Epithelial cell of prostate (primary cell): ENCODE results near the gene HERPUD2.
"Not testable (repeated sequence)": the region's sequence is repeated elsewhere in the genome, so short reads cannot be mapped to it uniquely, and the experiment has no call there.

ENCODE experiments used
- DNase-seq: peaks from one replicate; pipeline ENCODE4 v3.0.0-alpha.2; 2011; ENCODE audit warnings: low read depth, low spot score
- H3K27ac ChIP-seq: fragments of 450-650 bp; 2 replicates; pipeline ENCODE4 v1.5.1; 2017; ENCODE audit warnings: mild to moderate bottlenecking

Gene HERPUD2

DNA sequence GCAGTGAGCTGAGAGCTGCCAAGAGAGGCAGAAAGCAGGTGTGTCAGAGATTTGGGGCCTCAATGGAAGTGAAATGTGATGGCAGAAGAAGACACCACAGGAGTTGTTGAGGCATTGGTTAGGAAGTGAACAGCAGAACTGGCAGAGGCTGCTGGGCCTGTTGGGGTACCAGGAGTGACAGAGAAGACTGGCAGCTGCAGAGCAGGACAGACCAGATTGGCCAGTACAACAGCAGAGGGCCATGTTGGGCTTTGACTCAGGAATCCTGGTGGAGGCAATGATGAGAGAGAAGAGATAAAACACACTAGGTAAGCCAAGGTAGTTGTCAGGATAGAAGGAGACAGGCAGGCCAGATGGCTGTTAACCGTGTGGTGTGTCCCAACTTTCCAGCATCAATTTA is 19.9 kb upstream of the HERPUD2 start:
- DNase-seq, result peak; percentile 29
- H3K27ac ChIP-seq, result peak overlapping the region; percentile 8

DNA sequence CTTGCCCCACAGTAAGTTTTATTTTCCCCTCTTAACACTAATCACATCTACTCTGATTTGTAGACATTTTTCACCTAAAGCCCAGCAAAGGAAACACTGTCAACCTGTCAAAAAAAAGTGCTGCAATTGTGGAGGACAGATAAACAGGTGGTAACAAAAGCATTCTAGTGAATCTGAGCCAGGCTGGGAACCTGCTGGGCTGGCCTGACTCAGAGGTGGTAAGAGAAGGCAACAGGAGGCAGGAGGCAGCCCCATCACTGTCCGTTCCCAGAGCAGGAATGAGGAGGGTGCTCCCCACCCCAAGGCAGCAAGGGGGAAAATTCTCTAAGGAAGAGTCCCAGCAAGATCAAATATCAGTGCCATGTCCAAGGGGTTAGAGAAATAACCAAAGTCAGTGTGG is 19.5 kb upstream of the HERPUD2 start:
- peak overlapping the region; percentile 8 for H3K27ac ChIP-seq
- DNase-seq, result no peak

DNA sequence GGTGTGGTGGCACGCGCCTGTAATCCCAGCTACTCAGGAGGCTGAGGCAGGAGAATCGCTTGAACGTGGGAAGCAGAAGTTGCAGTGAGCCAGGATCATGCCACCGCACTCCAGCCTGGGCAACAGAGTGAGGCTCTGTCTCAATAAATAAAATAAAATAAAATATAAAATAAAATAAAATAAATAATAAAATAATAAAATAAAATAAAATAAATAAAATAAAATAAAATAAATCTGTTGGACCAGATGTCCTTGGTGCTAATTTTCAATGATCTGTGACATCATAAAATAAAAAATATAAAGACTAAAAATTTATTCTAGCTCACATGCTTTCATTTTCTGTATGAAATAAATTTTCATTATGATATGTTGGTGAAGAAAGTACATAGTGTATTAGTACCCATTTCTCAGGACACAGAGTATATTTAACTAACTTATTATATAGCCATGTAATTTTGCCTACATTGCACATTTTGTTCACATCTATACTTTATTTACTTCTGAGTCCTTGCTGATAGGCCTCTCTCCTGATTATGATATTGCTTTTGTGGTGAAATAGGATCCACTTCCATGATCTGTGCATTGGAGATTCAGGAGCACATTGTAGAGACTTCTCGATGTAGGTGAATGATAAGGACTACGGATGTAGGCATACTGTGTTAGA is 17.8 kb upstream of the HERPUD2 start:
- DNase-seq, result no peak
- no peak overlapping the region for H3K27ac ChIP-seq

DNA sequence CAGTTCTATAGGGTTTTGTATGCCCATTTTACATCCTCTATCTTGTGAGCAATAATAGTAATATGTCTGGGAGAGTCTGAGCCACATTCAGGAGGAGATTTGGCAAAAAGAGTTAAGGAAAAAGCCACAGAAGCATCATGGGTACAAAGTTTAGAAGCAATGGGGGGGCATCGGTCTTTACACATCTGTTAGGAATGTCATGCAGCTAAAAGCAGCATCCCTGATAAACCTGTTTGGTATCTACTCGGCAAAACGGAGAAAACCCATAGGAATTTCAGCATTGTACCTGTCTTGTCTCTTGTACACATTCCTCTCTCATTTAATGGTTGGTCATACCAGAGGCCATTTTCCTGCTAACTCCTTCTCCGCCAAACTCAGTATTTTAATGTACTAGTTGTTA is 12.5 kb upstream of the HERPUD2 start:
- no peak overlapping the region for H3K27ac ChIP-seq
- no peak for DNase-seq

DNA sequence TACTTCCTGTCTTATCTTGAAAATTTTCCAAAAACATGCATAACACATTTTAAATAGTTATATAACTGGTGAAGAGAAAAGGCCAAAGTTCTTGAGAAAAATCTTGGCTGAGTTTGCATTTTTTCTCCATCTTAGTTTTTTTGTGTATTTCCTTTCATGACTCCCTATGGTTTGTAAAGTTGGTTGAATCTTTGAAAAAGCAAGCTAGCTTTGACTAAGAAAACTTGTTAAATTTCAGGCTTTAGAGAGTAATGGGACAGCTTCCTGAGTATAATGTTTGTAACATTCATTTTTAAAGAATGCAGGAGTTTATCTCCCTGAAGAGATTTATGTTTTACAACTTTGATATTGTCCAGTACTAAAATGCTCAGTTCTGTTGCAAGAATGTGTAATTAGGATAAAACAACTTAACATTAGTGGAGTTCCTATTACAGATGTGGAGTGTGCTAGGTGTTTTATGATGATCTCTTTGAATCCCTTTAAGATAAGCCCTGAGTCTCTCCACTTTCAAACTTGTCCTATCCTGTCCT is 11.1 kb upstream of the HERPUD2 start:
- H3K27ac ChIP-seq, result no peak overlapping the region
- DNase-seq, result no peak

DNA sequence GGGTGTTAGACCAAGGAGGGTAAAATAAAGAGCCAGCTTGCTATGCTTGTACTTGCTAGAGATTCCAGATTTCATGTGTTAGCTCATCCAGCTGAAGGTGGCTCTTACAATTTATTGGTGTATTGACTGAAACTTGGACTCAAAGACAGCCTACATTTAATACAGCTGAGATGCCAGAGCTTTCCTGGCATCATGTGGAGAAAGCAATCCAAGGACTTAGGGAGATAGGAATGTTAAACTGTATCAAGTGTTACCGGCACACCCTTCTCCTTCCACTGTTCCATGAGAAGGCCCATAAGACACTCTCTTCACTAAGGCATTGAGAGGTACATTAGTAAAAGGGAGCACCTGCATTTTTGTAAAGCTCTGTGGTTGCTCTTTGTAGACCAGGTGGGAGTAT is 9.3 kb upstream of the HERPUD2 start:
- DNase-seq, result no peak
- no peak overlapping the region for H3K27ac ChIP-seq

DNA sequence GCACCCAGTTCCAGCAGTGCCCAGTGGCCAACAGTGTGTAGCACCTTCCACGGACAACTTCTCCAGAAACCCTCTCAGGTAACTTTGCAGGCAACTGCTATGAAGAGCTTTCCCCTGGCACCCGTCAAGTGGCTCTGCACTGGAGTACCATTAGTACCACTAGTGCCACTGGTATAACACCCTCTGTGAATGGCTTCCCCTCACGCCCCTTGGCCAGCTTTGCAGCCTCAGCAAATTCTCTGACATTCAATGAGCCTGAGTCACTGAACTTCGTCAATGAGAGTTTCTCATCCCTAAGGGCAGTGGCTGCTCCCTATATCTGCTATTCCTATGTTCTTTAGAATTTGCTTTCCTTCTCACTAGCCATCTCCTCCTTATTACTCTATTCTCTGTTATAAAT is 7.6 kb upstream of the HERPUD2 start:
- no peak for DNase-seq
- no peak overlapping the region for H3K27ac ChIP-seq

DNA sequence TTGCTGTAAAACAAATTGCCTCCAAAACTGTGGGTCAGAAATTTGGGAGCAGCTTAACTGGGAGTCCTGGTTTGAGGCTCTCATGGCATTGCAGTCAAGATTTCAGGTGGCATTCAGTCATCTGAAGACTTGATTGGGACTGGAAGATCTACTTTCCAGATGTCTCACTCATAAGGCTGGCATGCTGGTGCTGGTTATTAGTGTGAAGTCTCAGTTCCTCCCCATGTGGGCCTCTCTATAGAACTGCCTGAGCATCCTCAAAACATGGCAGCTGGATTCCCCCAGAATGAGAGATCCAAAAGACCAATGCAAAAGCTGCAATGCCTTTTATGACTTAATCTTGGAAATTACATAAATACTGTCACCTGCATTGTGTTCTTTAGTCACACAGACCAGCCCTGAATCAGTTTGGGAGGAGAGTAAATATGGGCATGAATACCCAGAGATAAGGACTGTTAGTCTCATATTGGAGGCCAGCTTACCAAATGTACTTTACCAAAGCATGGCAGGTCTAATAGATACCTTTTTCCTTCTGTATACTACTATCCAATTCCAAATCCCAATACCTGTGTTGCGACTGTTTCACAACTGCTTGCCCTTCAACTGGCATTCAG is 6.5 kb upstream of the HERPUD2 start:
- DNase-seq, result no peak

DNA sequence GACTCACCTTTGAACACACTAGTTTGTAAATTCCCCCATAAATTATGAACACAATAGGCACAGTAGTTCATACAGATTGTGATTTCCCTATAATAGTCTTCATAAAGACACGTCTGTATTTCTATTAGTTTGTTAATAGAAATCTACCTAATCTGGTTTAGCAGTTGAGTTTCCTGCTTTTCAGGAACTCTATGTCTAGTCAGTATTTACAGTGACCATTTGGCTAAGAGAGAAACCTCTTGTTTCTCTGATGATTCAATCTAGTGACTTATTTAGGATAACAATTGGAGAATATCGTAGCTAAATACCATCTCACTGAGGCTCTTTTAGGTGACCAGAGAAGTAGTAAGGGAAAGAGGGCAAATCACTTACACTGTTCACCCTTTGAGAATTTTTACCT is 5.9 kb upstream of the HERPUD2 start:
- peak; percentile 16 for DNase-seq
- peak overlapping the region; percentile 36 for H3K27ac ChIP-seq

More for the DNA sequence above, 6.5 kb upstream of the HERPUD2 start:
- H3K27ac ChIP-seq, result peak overlapping the region; percentile 36

DNA sequence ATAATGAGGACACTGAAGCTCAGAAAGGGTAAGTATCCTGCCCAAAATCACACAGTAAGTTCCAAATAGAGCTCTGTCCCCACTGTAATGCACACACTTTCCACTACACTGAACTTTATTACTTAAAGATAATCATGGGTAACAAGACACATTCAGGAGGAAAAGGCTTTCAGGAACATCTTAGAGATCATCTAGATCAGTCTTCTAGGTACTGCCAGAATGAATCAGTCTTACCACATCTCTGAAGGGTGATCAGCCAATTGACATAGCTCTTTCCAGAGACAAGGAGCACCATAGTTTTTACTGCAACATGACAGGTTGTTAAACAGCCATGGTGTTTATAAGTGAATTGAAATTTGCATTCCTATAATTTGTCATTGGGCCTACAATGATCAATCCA is 5.4 kb upstream of the HERPUD2 start:
- DNase-seq, result no peak
- H3K27ac ChIP-seq, result peak overlapping the region; percentile 36

DNA sequence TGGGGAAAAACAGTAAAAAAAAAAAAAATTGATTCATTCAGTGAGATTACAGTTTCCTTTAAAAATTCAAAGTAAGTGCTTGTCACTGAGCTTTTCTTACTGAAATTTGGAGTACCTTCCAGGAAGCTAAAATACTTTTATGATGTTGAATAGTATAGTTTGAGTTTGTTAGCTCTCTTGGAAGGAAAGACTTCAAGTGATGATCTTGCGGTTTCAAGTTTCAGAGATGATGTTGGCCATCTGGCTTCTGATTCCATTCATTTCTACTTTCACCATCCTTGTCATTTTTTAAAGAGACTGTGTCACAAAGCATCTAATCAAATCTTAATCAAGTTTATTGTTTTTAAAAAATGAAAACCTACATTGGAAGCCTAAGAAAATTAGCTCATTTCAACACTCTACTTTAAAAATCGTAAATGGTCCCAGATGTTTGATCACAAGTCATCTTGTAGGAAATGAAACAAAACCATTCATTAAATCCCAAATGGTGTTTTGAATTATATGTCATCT is 4.9 kb upstream of the HERPUD2 start:
- peak overlapping the region; percentile 36 for H3K27ac ChIP-seq
- no peak for DNase-seq

DNA sequence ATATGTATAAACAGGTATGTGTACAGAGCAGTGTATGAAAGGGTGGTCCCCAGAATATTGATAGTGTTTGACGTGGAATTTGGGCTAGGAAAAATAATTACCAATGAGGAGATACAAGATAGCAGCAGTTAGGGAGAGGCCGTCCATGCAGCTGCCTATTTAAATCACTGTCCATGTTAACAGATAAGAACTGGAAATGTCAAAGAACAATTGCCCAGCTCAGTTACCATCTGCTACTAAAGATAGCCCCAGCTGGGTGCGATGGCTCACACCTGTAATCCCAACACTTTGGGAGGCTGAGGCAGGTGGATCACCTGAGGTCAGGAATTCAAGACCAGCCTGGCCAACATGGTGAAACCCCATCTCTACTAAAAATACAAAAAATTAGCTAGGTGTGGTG is 3.4 kb upstream of the HERPUD2 start:
- not testable (repeated sequence) for H3K27ac ChIP-seq, DNase-seq

DNA sequence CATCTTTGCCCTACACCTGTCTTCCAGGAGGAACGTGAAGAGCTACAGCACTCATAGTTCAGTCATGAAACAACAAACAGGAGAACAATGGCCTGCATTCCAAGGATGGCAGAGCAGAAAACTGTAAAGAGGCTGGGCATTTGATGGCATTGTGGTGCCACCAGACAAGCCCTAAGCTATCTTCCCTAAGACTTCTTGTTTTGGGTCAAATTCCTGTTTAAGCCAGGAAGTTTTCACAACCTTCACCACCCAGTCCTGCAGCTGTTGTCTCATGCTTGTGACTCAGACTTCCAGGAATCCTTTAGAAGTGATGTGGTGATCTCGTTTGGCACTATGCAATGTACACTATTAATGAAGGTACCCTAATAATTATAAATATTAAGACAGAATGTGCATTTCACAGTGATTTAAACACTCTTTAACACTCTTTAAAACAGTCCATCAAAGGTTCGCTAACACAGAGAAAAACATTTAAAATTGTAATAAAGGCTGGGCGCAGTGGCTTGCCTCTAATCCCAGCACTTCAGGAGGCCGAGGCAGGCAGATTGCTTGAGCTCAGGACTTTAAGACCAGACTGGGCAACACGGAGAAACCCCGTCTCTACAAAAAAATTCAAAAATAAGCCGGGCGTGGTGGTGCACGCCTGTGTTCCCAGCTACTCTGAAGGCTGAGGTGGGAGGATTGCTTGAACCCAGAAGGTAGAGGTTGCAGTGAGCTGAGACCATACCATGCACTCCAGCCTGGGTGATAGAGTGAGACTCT is 2.7 kb upstream of the HERPUD2 start:
- peak; percentile 40 for DNase-seq
- H3K27ac ChIP-seq, result peak overlapping the region; percentile 89

DNA sequence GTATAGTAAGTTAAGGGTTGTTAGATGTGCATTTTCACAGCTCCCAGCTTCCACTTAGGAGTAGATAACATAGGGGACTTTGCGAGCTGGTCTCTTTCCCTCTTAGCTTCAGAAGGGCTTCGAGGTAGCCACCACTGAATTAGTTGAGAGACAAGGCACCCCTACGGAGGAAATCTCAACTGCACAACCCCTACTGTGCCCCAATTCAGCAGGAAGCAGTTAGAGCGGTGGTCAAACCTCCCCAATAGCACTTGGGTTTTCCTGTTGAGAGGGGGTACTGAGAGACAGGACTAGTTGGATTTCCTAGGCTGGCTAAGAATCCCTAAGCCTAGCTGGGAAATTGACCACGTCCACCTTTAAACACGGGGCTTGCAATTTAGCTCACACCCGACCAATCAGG is 1.1 kb upstream of the HERPUD2 start:
- DNase-seq, result no peak
- peak overlapping the region; percentile 89 for H3K27ac ChIP-seq

DNA sequence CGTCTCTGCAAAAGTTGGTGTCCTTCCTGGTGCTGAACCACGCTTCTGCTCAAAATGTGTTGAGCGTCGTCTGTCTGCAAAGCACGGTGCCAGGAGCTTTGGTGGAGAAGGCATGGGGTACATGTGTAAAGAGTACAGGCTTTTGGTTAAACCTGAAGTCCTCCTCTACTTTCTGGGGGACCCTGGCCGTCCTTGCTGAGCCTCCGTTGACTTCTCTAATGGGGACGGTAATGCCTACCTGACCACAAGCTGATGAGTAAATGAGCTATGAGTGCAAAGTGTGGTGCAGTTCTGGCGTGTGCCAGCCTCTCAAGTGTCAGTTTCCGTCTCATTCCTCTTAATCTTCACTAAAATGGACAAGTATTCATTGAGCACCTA is 527 bp upstream of the HERPUD2 start:
- H3K27ac ChIP-seq, result peak overlapping the region; percentile 89
- no peak for DNase-seq

DNA sequence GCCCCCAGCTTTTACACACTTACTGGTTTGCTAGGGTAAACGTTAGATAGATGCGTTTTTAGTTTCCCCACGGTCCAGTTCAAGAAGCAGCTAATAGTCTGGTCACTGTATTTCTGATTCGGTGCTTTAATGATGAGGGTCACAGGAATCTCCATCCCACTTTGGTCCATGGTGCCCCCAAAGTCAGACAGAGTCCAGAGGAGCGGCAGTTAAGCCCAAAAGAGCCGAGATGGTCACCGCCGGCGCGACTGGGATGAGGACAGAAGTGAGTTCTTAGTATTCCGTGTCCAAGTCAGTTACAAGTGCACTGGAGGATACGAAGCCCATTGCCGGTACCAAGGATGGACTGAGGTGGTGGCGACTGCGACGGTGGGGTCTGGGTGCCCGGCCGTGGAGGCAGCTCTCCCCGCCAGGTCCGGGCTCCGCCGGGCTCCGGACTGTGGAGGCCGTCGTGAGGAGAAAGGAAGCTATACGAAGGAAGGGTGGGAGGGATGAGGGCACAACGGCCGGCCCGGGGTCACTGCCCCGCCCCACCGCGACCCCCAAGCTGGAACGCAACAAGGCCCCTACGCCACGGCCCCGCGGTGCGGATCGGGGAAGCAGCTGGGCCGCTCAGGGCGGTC is 663 bp downstream of the HERPUD2 start:
- DNase-seq, result no peak

DNA sequence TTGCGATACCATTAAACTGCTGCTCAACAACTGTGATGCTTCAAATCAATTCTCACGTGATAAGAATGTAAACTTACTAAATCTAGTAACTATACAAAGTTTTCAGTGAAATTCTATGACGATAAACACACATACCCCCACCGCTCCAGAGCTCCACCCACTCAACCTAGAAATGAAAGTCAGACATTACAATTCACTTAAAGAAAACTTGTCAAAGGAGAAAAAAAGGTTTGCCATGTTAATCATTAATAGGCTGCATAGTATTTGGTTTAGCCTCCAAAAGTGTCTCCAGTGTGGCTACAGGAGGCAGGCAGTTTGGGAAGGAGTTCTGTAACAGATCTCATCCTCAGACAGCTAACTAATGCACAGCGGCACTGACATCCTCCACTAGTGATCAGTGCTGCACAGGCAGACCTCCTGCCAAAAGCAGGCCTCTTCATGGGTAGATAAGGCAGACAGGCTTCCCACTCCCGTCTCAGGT is 3.1 kb downstream of the HERPUD2 start:
- no peak for DNase-seq
- H3K27ac ChIP-seq, result no peak overlapping the region

More for the DNA sequence above, 663 bp downstream of the HERPUD2 start:
- H3K27ac ChIP-seq, result peak overlapping the region; percentile 89

DNA sequence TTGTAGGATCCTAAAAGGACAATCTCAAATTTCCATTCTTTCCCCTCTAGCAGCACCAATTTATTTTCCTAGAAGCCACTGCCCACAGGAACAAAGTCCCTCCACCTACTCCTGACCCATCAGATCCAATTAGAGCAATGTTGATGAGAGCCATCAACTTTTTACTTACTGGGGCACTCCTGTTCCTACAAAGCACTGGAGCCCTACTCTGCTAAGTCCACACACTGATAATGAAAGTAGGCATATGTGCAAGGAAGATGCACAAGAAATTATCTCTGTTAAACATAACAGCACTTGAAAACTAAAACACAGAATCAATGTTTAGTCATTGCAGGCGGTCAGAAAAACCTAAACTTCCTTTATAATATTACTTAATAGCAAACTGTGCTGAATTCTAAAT is 3.6 kb downstream of the HERPUD2 start:
- no peak overlapping the region for H3K27ac ChIP-seq
- DNase-seq, result no peak

DNA sequence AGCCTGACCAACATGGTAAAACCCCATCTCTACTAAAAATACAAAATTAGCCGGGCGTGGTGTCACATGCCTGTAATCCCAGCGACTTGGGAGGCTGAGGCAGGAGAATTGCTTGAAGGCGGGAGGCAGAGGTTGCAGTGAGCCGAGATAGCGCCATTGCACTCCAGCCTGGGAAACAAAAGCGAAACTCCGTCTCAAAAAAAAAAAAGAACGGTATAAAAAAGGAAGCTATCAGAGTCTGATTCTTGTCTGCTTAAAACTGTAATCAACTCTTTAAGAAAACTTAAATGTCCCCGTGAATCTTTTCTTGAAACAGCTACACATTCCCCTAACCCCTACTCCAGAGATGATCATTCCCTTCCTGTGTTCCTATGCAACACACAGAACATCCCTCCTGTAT is 4.3 kb downstream of the HERPUD2 start:
- not testable (repeated sequence) for H3K27ac ChIP-seq, DNase-seq

DNA sequence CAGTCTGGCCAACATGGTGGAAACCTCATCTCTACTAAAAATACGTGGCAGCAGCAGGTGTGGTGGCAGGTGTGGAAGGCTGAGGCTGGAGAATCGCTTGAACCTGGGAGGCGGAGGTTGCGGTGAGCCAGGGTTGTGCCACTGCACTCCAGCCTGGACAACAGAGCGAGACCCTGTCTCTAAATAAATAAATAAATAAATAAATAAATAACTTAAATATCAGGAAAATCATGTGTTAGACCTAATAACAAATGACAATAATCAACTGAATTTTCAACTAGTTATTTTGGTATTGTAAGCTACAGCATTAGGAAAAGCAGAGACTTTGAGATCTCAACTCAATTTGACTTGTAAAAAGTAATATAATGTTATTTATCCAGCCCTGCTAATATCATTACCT is 9.2 kb downstream of the HERPUD2 start:
- DNase-seq, result no peak
- H3K27ac ChIP-seq, result no peak overlapping the region
